K562 (cell line): ENCODE results near the gene ATF5. TPM values are rescaled to one million over a fixed set of nuclear protein-coding genes. Genes with fewer than 3 reads are reported as not detected.

Source experiments
- ATAC-seq: fragments of 200-7000 bp; cut with Tn5 transposase; 3 replicates; pipeline ENCODE4 v1.9.1; 2020; ENCODE audit warnings: moderate library complexity
- BruUV-seq: library from RNA; stranded (reverse); fragments of 400-500 nt; replicated peaks from 2 replicates; lab custom pipeline; 2021; lab: Mats Ljungman, UMichigan
- CTCF ChIA-PET: fragments of 300-600 bp; formaldehyde crosslinking; extraction: SDS; loops from one replicate; lab custom pipeline; 2021; ENCODE audit warnings: low intra/inter-chr PET ratio; lab: Yijun Ruan, JAX
- POLR2A ChIA-PET: fragments of 300-600, 350-650 bp; sonication (Branson Sonifier 250); formaldehyde crosslinking; extraction: SDS; loops from one replicate; lab custom pipeline; 2021; ENCODE audit warnings: antibody characterized with exemption, inconsistent platforms; lab: Yijun Ruan, JAX
- DNase-seq, 4 experiments: peaks; one replicate each; pipeline versions ENCODE4 v3.0.0 to v3.0.0-alpha.2; 2011 to 2018; ENCODE audit warnings: low spot score in 3 of 4, mixed read lengths in 3 of 4; ENCODE audit errors: extremely low read depth in 1 of 4
- FAIRE-seq: peaks from 2 replicates; lab custom pipeline; 2011; peaks lifted over from hg19 to GRCh38; lab: Jason Lieb, UNC
- H2AFZ ChIP-seq: 2 replicates; pipeline ENCODE4 v1.6.0; 2011; ENCODE audit warnings: low read depth, low read length, control low read depth, inconsistent platforms
- H3K27ac ChIP-seq: fragments of 200-600 bp; 3 replicates; pipeline ENCODE4 v1.8.0; 2011; ENCODE audit warnings: low read depth, mild to moderate bottlenecking, control low read depth, inconsistent platforms, low read length, moderate library complexity, mixed read lengths; ENCODE audit errors: extremely low read depth
- H3K27me3 ChIP-seq, 2 experiments: fragments of 300-600 bp in 1 of 2; 2 replicates in 1 of 2; 3 replicates in 1 of 2; pipeline versions ENCODE4 v1.6.0 to v1.8.0; 2011; ENCODE audit warnings: inconsistent platforms in 2 of 2, low read length in 2 of 2, mild to moderate bottlenecking in 1 of 2, mixed read lengths in 1 of 2, moderate library complexity in 1 of 2; ENCODE audit not compliant: control insufficient read depth in 2 of 2, insufficient read depth in 2 of 2
- H3K36me3 ChIP-seq: fragments of 300-600 bp; 3 replicates; pipeline ENCODE4 v1.8.0; 2011; ENCODE audit warnings: mild to moderate bottlenecking, low read length, inconsistent platforms; ENCODE audit not compliant: control insufficient read depth, insufficient read depth
- H3K4me1 ChIP-seq, 2 experiments: fragments of 200-600 bp in 1 of 2; replicated peaks in 1 of 2; 2 replicates in 1 of 2; 3 replicates in 1 of 2; pipeline versions ENCODE4 v1.5.1 to v1.8.0; 2011; ENCODE audit warnings: inconsistent platforms in 2 of 2, low read length in 2 of 2, mild to moderate bottlenecking in 1 of 2, mixed read lengths in 1 of 2, moderate library complexity in 1 of 2; ENCODE audit not compliant: control insufficient read depth in 2 of 2, insufficient read depth in 2 of 2
- H3K4me2 ChIP-seq: 2 replicates; pipeline ENCODE4 v1.6.1; 2011; ENCODE audit warnings: low read length, control low read depth, inconsistent platforms, mixed read lengths; ENCODE audit not compliant: insufficient read depth
- H3K4me3 ChIP-seq: fragments of 200-600 bp; sonication (generic), shearing (Covaris generic); 2 replicates; pipeline ENCODE4 v1.5.1; 2016; ENCODE audit warnings: control low read depth, inconsistent platforms
- H3K79me2 ChIP-seq: fragments of 200-600 bp; 3 replicates; pipeline ENCODE4 v1.8.0; 2011; ENCODE audit warnings: low read length, inconsistent platforms; ENCODE audit not compliant: control insufficient read depth, insufficient read depth
- H3K9ac ChIP-seq, 2 experiments: 2 replicates each; pipeline versions ENCODE4 v1.6.0 to v1.6.1; 2011; ENCODE audit warnings: low read depth in 2 of 2, low read length in 2 of 2, control low read depth in 1 of 2, inconsistent platforms in 1 of 2, mild to moderate bottlenecking in 1 of 2, mixed read lengths in 1 of 2; ENCODE audit not compliant: insufficient read depth in 1 of 2
- H3K9me1 ChIP-seq: one replicate; pipeline ENCODE4 v1.6.0; 2011; ENCODE audit warnings: inconsistent platforms, mild to moderate bottlenecking, low read length, moderate library complexity; ENCODE audit not compliant: control insufficient read depth, insufficient read depth
- H3K9me3 ChIP-seq: replicated peaks from 2 replicates; pipeline ENCODE4 v1.5.1; 2011; ENCODE audit warnings: low read depth, low read length, inconsistent platforms; ENCODE audit not compliant: control insufficient read depth, insufficient read depth
- H4K20me1 ChIP-seq: replicated peaks from 2 replicates; pipeline ENCODE4 v1.6.1; 2011; ENCODE audit warnings: low read length, inconsistent platforms, mixed read lengths; ENCODE audit not compliant: control insufficient read depth, insufficient read depth
- CCNT2 ChIP-seq: IDR thresholded peaks from 2 replicates; pipeline ENCODE4 v1.6.1; 2011; ENCODE audit warnings: borderline replicate concordance, low read depth, mild to moderate bottlenecking, moderate library complexity, mixed read lengths, low read length; ENCODE audit not compliant: insufficient read length; ENCODE audit errors: extremely low read depth
- EGR1 ChIP-seq: fragments of 450-650 bp; conservative IDR thresholded peaks from 2 replicates; pipeline ENCODE4 v1.6.1; 2017; ENCODE audit warnings: mild to moderate bottlenecking
- ELF2 ChIP-seq: fragments of 250-450 bp; sonication (Bioruptor Pico); IDR thresholded peaks from 2 replicates; pipeline ENCODE4 v1.5.0; 2021; ENCODE audit warnings: mild to moderate bottlenecking
- ELK3 ChIP-seq: fragments of 450-650 bp; formaldehyde crosslinking; IDR thresholded peaks from 2 replicates; pipeline ENCODE4 v1.4.0; 2020; ENCODE audit warnings: mild to moderate bottlenecking
- FOXM1 ChIP-seq, 2 experiments: fragments of 450-650 bp in 1 of 2; sonication (generic) in 1 of 2; formaldehyde crosslinking in 1 of 2; IDR thresholded peaks; 2 replicates each; pipeline versions ENCODE4 v1.6.1 to v1.9.0; 2017 to 2022; ENCODE audit warnings: low read depth in 2 of 2, mild to moderate bottlenecking in 2 of 2, missing genetic modification reagents in 1 of 2, moderate library complexity in 1 of 2
- GABPB1 ChIP-seq: sonication (generic); formaldehyde crosslinking; IDR thresholded peaks from 2 replicates; pipeline ENCODE4 v1.8.0; 2022; ENCODE audit warnings: mild to moderate bottlenecking, missing genetic modification reagents
- PHB ChIP-seq: fragments of 250-450 bp; sonication (Bioruptor Pico); IDR thresholded peaks from 2 replicates; pipeline ENCODE4 v1.5.0; 2021
- POLR2G ChIP-seq: fragments of 200-400 bp; formaldehyde crosslinking; IDR thresholded peaks from 2 replicates; pipeline ENCODE4 v1.6.1; 2017; ENCODE audit warnings: low read depth, mild to moderate bottlenecking, antibody characterized with exemption, low read length, moderate library complexity
- REST ChIP-seq, 2 experiments: fragments of 450-650 bp; formaldehyde crosslinking in 1 of 2; IDR thresholded peaks; 2 replicates each; pipeline versions ENCODE4 v1.4.0 to v1.6.1; 2014 to 2020; ENCODE audit warnings: mild to moderate bottlenecking in 2 of 2, borderline replicate concordance in 1 of 2, low read depth in 1 of 2
- ZBTB33 ChIP-seq: sonication (generic); formaldehyde crosslinking; IDR thresholded peaks from 2 replicates; pipeline ENCODE4 v1.8.1; 2023; ENCODE audit warnings: mild to moderate bottlenecking, missing genetic modification reagents
- WGBS: fragments of 100-300 bp; shearing (Covaris generic); methylation state at CpG from one replicate; pipeline ENCODE4 v1.1.6; 2016; ENCODE audit warnings: low coverage, mixed read lengths; ENCODE audit not compliant: insufficient coverage; ENCODE audit errors: missing lambda C conversion rate; 5-methylcytosine and 5-hydroxymethylcytosine counted together
- in situ Hi-C: fragments of 300-500 bp; cut with MboI; formaldehyde crosslinking; loops from 4 replicates; pipeline ENCODE4 v1.15.0; 2018; ENCODE audit warnings: inconsistent platforms, mixed read lengths
- intact Hi-C: fragments of 100-400 bp; cut with micrococcal nuclease; formaldehyde crosslinking; loops from 2 replicates; pipeline ENCODE4 v1.14.2; 2022
- polyA plus RNA-seq, 8 experiments: library from polyadenylated mRNA; depleted of rRNA in 4 of 8; stranded (reverse) in 5 of 8; unstranded in 3 of 8; fragments of >200 nt; fragmentation: Nextera tagmentation in 2 of 8; fragmentation: Illumina TruSeq in 1 of 8; extraction: Ambion mirVana in 2 of 8; extraction: Trizol in 1 of 8; gene quantifications; 2 replicates each; pipeline versions ENCODE4 v1.2.1 to v1.2.3, GENCODE V29; 2011 to 2014; ENCODE audit warnings: inconsistent platforms in 1 of 8, missing spikeins in 1 of 8
- total RNA-seq, 7 experiments: library from RNA; depleted of rRNA in 6 of 7; stranded (reverse); fragments of >200 nt in 6 of 7; fragmentation: Illumina TruSeq in 2 of 7; extraction: Trizol in 2 of 7; gene quantifications; 2 replicates each; pipeline versions ENCODE4 v1.2.1 to v1.2.3, GENCODE V29; 2011 to 2021; ENCODE audit warnings: low replicate concordance in 1 of 7

The ATF5 gene
- total and polyA plus RNA-seq, 9 of the 15 experiments (the other 6 are each of a cell fraction or from before 2014, with no cell fraction given) = 3.0 to 57.6 (median 11.1) TPM

GRCh38 chr19:49932731-49933131, 3.7 kb downstream of the ATF5 start:
- peaks cover 13% of the 10 kb centered on the region; the same call in 2 of the 3 replicates for H3K36me3 ChIP-seq
- intact Hi-C loops (no loop called here), in situ Hi-C loops (loop anchor here (10.0 kb wide), 1 partner anchor 162 kb away; no protein-coding TSS in a partner anchor)
- TF ChIP-seq EGR1 (no peak), ELF2 (0 out of 2 replicates have a peak, but pooled peaks have one; percentile 18), PHB (CRISPR knock-in tag) (0 out of 2 replicates have a peak, but pooled peaks have one; percentile 65), POLR2G (peak; percentile 82), GABPB1 (CRISPR knock-in tag) (0 out of 2 replicates have a peak, but pooled peaks have one; percentile 10), REST (IDR thresholded peaks at IDR 0.05; ENCODE audit: borderline replicate concordance) (no peak), REST (CRISPR knock-in tag; IDR thresholded peaks at IDR 0.05; ENCODE audit: low read depth) (no peak), CCNT2 (peak; percentile 41), FOXM1 (IDR thresholded peaks at IDR 0.05; ENCODE audit: low read depth) (no peak), FOXM1 (CRISPR knock-in tag; IDR thresholded peaks at IDR 0.05; ENCODE audit: low read depth) (no peak), ZBTB33 (CRISPR knock-in tag) (peak; percentile 64; the same call in 1 of the 2 replicates), ELK3 (CRISPR knock-in tag) (no peak)

More at GRCh38 chr19:49932731-49933131, 3.7 kb downstream of the ATF5 start:
- BruUV-seq = no TSS peak
- 89% methylated on average over 4 of the region's 25 CpGs for WGBS
- ChIA-PET POLR2A (interaction anchor here (0.6 to 0.8 kb wide), 2 partner anchors 54 to 64 kb away, joined by 3 to 4 read pairs; no protein-coding TSS in a partner anchor), CTCF (no interaction called here)
- no peak for ATAC-seq
- peaks cover 10 to 38% of the 10 kb centered on the region in 2 experiments for H3K4me1 ChIP-seq
- no peaks in the 10 kb centered on the region for H3K27me3 ChIP-seq
- H3K4me3 ChIP-seq = no peak overlapping the region
- peak overlapping the region in 1 of 2 experiments; percentile 65; a peak in 2 of 4 replicates for H3K9ac ChIP-seq
- peaks cover 8% of the 10 kb centered on the region for H4K20me1 ChIP-seq
- no peak for DNase-seq
- peaks cover 5% of the 10 kb centered on the region for H3K9me1 ChIP-seq
- FAIRE-seq = no peak
- no peak overlapping the region for H3K4me2 ChIP-seq
- no peaks in the 10 kb centered on the region for H3K9me3 ChIP-seq
- no peak overlapping the region for H2AFZ ChIP-seq
- H3K79me2 ChIP-seq = peaks cover 34% of the 10 kb centered on the region
- no peak overlapping the region for H3K27ac ChIP-seq
